Erythroblast (primary cell): ENCODE measurements around the gene FGD6.

ENCODE experiments used
- DNase-seq, 2 experiments: peaks; one replicate each; lab custom pipeline; 2025; lab: John Stamatoyannopoulos, UW
- GATA1 ChIP-seq: IDR thresholded peaks from 2 replicates; pipeline ENCODE4 v1.6.1; 2011; ENCODE audit warnings: low read depth, mild to moderate bottlenecking, control low read depth, low read length, moderate library complexity
- POLR2A ChIP-seq: IDR thresholded peaks from 2 replicates; pipeline ENCODE4 v1.6.1; 2011; ENCODE audit warnings: mild to moderate bottlenecking, low read length

Gene FGD6

GRCh38 chr12:95187865-95188415 is 29.3 kb downstream of the FGD6 start:
- no peak for DNase-seq
- no peak for TF ChIP-seq POLR2A
- no peak for TF ChIP-seq GATA1

GRCh38 chr12:95185854-95186253 is 31.4 kb downstream of the FGD6 start:
- TF ChIP-seq POLR2A (no peak), GATA1 (no peak)
- DNase-seq, result no peak

GRCh38 chr12:95185072-95185471 is 32.2 kb downstream of the FGD6 start:
- TF ChIP-seq POLR2A (no peak), GATA1 (no peak)
- no peak for DNase-seq

GRCh38 chr12:95184121-95184520 is 33.1 kb downstream of the FGD6 start:
- no peak for DNase-seq
- TF ChIP-seq GATA1, result no peak
- no peak for TF ChIP-seq POLR2A

GRCh38 chr12:95182868-95183415 is 34.3 kb downstream of the FGD6 start:
- TF ChIP-seq GATA1, result no peak
- peak; percentile 26 for TF ChIP-seq POLR2A
- peak; percentile 58 to 68 for DNase-seq

GRCh38 chr12:95181103-95181502 is 36.2 kb downstream of the FGD6 start:
- DNase-seq, result peak in 1 of 2 experiments; percentile 10
- no peak for TF ChIP-seq POLR2A
- TF ChIP-seq GATA1, result no peak

- DNase-seq, result no peak
- TF ChIP-seq GATA1, result no peak
- no peak for TF ChIP-seq POLR2A
Observed at GRCh38 chr12:95179011-95179410, 38.3 kb downstream of the FGD6 start.

- TF ChIP-seq GATA1 (no peak), POLR2A (no peak)
- DNase-seq, result peak in 1 of 2 experiments; percentile 38
Observed at GRCh38 chr12:95178136-95178535, 39.1 kb downstream of the FGD6 start.

GRCh38 chr12:95177201-95177768 is 40.0 kb downstream of the FGD6 start:
- DNase-seq, result peak; percentile 40 to 68

GRCh38 chr12:95173392-95174251 is 43.6 kb downstream of the FGD6 start:
- no peak for TF ChIP-seq GATA1
- no peak for TF ChIP-seq POLR2A
- DNase-seq, result peak; percentile 73 to 88

More at GRCh38 chr12:95177201-95177768, 40.0 kb downstream of the FGD6 start:
- TF ChIP-seq POLR2A, result no peak
- TF ChIP-seq GATA1, result no peak

GRCh38 chr12:95169368-95169767 is 47.9 kb downstream of the FGD6 start:
- TF ChIP-seq POLR2A (no peak), GATA1 (no peak)
- peak in 1 of 2 experiments; percentile 8 for DNase-seq

- TF ChIP-seq POLR2A, result no peak
- no peak for TF ChIP-seq GATA1
- no peak for DNase-seq
Observed at GRCh38 chr12:95168746-95169145, 48.5 kb downstream of the FGD6 start.

- DNase-seq, result no peak
- no peak for TF ChIP-seq POLR2A
- no peak for TF ChIP-seq GATA1
Observed at GRCh38 chr12:95164656-95165055, 52.6 kb downstream of the FGD6 start.

- DNase-seq, result no peak
Observed at GRCh38 chr12:95158919-95159318, 58.3 kb downstream of the FGD6 start.

More at GRCh38 chr12:95158919-95159318, 58.3 kb downstream of the FGD6 start:
- TF ChIP-seq POLR2A, result no peak
- no peak for TF ChIP-seq GATA1
